GM12872 (cell line): ENCODE measurements around the gene ROBO3.

ENCODE experiments used
- TF ChIP-seq, protein P1 (sequence below): IDR thresholded peaks from 3 replicates; pipeline ENCODE4 v1.5.1; 2011; ENCODE audit warnings: low read depth, mild to moderate bottlenecking, low read length, moderate library complexity; ENCODE audit not compliant: insufficient read depth

ROBO3 gene

DNA sequence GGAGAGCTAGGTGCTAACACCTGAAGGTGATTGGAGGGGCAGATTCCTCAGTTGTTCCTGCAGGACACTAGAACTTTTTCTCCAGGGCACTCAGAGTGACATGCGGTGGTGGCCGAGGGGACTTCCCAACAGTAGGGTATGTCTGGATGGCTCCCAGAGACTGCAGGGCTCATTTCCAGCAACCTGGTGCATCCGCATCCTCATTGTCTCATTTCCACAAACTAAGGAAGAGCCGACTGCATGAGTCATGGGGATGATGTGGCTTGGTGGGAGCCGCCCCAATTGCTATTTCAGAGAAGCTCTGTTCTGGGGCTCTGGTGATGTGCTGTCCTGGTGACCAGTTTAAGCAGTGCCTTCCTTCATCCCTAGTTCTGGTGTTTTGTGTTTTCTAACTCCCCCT is 35.2 kb downstream of the ROBO3 start:
- TF ChIP-seq, protein P1, sequence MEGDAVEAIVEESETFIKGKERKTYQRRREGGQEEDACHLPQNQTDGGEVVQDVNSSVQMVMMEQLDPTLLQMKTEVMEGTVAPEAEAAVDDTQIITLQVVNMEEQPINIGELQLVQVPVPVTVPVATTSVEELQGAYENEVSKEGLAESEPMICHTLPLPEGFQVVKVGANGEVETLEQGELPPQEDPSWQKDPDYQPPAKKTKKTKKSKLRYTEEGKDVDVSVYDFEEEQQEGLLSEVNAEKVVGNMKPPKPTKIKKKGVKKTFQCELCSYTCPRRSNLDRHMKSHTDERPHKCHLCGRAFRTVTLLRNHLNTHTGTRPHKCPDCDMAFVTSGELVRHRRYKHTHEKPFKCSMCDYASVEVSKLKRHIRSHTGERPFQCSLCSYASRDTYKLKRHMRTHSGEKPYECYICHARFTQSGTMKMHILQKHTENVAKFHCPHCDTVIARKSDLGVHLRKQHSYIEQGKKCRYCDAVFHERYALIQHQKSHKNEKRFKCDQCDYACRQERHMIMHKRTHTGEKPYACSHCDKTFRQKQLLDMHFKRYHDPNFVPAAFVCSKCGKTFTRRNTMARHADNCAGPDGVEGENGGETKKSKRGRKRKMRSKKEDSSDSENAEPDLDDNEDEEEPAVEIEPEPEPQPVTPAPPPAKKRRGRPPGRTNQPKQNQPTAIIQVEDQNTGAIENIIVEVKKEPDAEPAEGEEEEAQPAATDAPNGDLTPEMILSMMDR = no peak

DNA sequence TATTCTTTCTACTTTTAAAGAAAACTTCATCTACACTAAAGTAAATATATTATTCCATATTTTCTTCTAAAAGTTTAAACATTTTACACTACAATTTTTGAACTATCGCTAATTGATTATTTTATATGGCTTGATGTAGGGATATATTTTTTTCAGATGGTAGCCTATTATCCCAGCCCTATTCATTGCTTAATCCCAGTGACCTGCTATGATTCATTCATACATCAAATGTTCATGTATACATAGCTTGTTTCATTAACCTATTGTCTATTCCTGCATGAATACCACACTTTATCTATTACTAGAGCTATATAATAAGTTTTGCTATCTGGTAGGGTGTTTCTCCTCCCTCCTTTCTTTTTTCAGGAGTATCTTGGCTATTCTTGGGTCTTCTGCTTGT is 37.4 kb downstream of the ROBO3 start:
- TF ChIP-seq, protein P1 = no peak

DNA sequence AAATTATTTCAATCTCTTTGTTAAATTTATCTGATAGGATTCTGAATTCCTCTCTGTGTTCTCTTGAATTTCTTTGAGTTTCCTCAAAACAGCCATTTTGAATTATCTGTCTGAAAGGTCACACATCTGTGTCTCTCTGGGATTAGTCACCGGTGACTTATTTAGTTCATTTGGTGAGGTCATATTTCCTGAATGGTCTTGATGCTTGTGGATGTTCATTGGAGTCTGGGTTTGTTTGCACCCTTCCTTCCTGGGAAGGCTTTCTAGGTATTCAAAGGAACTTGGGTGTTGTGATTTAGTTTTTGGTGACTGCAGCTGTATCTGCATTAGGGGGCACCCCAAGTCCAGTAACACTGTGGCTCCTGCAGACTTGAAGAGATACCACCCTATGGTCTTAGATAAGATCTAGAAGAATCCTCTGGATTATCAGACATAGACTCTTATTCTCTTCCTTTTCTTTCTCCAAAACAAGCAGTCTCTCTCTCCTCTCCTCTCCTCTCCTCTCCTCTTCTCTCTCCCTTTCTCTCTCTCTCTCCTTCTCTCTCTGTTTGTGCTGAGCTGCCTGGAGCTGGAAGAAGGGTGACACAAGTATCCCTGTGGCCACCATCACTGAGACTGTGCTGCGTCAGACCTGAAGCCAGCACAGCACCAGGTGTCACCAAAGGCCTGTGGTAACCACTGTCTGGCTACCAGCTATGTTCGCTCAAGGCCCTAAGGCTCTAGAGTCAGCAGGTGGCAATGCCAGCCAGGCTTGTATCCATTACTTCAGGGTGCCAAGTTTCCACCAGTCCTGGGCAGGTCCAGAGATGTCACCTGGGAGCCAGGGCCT is 50.5 kb downstream of the ROBO3 start:
- TF ChIP-seq, protein P1 = no peak

DNA sequence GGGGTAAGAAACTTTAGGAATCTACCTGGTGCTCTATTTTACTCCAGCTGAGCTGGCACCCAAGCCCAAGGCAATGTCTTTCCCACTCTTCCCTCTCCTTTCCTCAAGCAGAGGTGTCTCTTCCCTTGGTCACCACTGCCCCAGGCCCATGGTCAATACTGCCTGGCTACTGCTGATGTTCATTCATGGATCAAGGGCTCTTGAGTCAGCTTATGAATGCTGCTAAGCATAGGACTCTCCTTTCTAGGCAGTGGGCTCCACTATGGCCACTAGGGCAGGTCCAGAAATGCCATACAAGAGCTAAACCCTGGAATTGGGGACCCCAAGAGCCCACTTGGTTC is 51.1 kb downstream of the ROBO3 start:
- TF ChIP-seq, protein P1 = no peak

DNA sequence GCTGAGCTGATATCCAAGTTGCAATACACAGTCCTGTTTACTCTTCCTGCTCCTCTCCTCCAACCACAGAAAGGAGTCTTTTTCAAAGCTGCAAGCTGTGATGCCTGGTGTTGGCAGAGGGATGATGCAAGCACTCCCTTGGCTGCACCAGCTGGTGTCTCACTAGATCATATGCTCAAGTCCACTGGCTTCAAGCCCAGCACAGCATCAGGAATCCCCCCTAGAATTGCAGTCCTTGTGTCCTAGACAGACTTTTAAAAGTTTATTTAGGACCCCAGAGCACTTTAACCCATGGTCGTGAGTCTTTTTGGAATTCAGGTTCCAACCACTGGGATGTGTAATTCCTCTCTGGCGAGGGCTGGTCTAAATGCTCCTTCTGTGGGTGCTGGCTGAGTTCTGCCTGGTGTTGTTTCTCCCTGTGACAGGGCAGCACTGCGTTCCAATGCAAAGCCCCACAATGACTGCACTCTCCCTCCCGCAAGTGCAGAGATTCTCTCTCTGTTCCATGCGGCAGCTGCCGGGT is 51.9 kb downstream of the ROBO3 start:
- TF ChIP-seq, protein P1 = no peak

DNA sequence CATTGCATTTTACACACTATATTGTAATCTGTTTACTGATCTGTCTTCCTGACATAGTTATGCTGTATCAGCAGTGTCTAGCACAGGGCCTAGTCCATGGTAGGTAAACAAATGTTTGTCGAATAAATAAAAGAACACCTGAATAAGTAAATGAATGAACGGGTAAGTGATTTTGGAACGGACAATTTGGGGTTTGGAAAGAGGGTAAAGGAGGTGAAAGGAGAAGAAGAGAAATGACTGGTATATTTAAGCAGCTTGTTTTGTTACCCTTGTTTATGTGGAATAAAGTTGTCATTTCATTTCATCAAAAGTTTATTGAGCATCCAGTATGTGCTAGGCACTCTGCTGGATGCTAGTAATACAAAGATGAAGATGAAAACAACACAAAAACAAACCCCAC is 53.7 kb downstream of the ROBO3 start, which contains the start of gene HEPN1:
TSS of gene HEPN1 (plus strand) at position 301 of the 400 bp plus-strand sequence.
- TF ChIP-seq, protein P1 = no peak

DNA sequence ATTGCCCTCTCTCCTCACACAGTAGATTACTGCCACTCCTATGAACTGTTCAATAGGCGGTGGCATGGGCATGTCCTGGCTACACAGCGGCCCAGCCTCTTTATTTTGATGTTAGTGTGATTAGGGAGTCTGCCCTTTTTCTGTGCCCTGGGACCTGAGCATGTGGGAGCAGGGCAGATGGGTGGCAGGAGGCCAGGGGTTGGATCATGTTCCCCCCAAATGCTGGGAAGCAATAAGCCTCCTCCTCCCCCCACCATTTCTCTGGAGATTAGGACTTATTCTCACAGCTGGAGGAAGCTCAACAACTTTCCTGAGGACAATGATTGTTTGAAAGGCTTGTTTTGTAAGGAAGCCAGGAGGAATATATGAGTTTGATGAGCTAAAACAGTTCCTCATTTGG is 54.7 kb downstream of the ROBO3 start:
- TF ChIP-seq, protein P1 = no peak
